ENCODE measurements around the gene PARD3. TPM values are rescaled to one million over a fixed set of nuclear protein-coding genes. Genes with fewer than 3 reads are reported as not detected.
A peak's percentile ranks its signal among the peaks of the same experiment; 100 is the strongest.

The PARD3 gene
- polyA plus RNA-seq, 3 donors: 0.51 TPM; not detected in 2

DNA sequence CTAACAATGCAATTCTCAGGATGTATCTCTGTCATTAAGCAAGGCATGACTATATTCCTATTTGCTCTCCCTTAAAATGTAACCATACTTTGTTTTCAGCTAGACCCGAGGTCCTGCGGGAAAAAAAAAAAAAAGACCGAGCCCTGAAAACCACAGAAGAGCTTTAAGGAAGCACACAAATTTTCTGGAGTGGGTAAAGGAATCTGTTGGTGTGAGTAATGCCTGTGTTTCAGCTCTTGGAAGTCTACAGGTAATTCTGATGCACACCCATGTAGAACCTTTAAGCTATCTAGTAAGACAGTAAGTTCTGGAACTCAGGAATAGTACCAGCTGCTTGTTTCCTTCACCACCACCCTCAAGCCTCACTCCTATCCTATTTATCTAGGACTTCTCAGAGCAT is 351.1 kb downstream of the PARD3 start:
- Histone ChIP-seq H3K9ac (ENCODE audit: insufficient read depth, low read length, poor library complexity, severe bottlenecking) (no peak overlapping the region), H3K79me2 (ENCODE audit: insufficient read depth, low read length) (no peaks in the 10 kb centered on the region), H4K20me1 (ENCODE audit: insufficient read depth, low read length) (no peaks in the 10 kb centered on the region), H3K4me2 (replicated peaks; ENCODE audit: extremely low read depth, low read length, poor library complexity, severe bottlenecking) (no peak overlapping the region), H3K9me3 (replicated peaks in 1 of 2; ENCODE audit: control insufficient read depth in 1 of 2, insufficient read depth in 1 of 2, low read length in 2 of 2) (no peaks in the 10 kb centered on the region), H3K36me3 (replicated peaks in 1 of 2; ENCODE audit: control insufficient read depth in 1 of 2, insufficient read depth in 2 of 2, low read length in 2 of 2) (no peaks in the 10 kb centered on the region), H2AFZ (ENCODE audit: insufficient read depth, low read depth, low read length, poor library complexity, severe bottlenecking) (no peak overlapping the region), H3K27ac (ENCODE audit: low read depth in 1 of 2, low read length in 2 of 2) (no peak overlapping the region), H3K27me3 (ENCODE audit: control insufficient read depth in 2 of 2, insufficient read depth in 2 of 2, low read length in 2 of 2) (no peaks in the 10 kb centered on the region), H3K4me3 (replicated peaks in 1 of 3; ENCODE audit: low read depth in 2 of 3, low read length in 3 of 3) (no peak overlapping the region), H3K4me1 (ENCODE audit: control insufficient read depth in 1 of 2, insufficient read depth in 2 of 2, low read length in 2 of 2) (no peaks in the 10 kb centered on the region)
- no CpG with 5 or more reads among the region's 3 CpGs for WGBS (ENCODE audit: insufficient coverage)
- H3K27me3 Mint-ChIP-seq (ENCODE audit: low read depth in 3 of 3): peaks cover 0 to 1% (median 0%) of the 10 kb centered on the region in 3 donors
- no peak for DNase-seq
- H3K9me3 Mint-ChIP-seq: peaks cover 0 to 6% (median 0%) of the 10 kb centered on the region in 7 donors
- TF ChIP-seq, protein P1, sequence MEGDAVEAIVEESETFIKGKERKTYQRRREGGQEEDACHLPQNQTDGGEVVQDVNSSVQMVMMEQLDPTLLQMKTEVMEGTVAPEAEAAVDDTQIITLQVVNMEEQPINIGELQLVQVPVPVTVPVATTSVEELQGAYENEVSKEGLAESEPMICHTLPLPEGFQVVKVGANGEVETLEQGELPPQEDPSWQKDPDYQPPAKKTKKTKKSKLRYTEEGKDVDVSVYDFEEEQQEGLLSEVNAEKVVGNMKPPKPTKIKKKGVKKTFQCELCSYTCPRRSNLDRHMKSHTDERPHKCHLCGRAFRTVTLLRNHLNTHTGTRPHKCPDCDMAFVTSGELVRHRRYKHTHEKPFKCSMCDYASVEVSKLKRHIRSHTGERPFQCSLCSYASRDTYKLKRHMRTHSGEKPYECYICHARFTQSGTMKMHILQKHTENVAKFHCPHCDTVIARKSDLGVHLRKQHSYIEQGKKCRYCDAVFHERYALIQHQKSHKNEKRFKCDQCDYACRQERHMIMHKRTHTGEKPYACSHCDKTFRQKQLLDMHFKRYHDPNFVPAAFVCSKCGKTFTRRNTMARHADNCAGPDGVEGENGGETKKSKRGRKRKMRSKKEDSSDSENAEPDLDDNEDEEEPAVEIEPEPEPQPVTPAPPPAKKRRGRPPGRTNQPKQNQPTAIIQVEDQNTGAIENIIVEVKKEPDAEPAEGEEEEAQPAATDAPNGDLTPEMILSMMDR (IDR thresholded peaks at IDR 0.05): no peak
- H3K4me1 Mint-ChIP-seq: no peaks in the 10 kb centered on the region
- H3K36me3 Mint-ChIP-seq: no peaks in the 10 kb centered on the region
- intact Hi-C loops (cut with micrococcal nuclease): no loop called here
- no peak overlapping the region for H3K4me3 Mint-ChIP-seq
- no peak overlapping the region for H3K27ac Mint-ChIP-seq

DNA sequence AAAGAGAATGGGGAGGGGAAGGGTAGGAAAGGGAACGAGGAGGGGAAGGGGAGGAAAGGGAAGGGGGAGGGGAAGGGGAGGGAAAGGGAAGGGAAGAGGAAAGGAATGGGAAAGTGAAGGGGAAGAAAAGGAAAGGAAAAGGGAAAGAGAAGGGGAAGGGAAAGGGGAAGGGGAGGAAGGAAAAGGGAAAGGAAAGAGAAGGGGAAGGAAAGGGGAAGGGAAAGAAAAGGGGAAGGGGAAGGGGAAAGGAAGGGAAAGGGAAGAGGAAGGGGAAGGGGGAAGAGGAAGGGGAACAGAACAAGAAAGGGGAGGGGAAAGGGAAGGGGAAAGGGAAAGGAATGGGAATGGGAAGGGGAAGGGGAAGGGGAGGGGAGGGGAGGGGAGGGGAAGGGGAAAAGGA is 352.1 kb downstream of the PARD3 start:
- Mint-ChIP-seq H3K4me3 (no peak overlapping the region), H3K27me3 (ENCODE audit: low read depth in 3 of 3) (peaks cover 0 to 1% (median 0%) of the 10 kb centered on the region in 3 donors), H3K36me3 (no peaks in the 10 kb centered on the region), H3K9me3 (peaks cover 0 to 6% (median 1%) of the 10 kb centered on the region in 7 donors), H3K27ac (peak overlapping the region in 1 of 7 donors; percentile 20), H3K4me1 (no peaks in the 10 kb centered on the region)
- no peaks in the 10 kb centered on the region for H3K9me3 ChIP-seq (replicated peaks in 1 of 2; ENCODE audit: control insufficient read depth in 1 of 2, insufficient read depth in 1 of 2, low read length in 2 of 2)
- no peaks in the 10 kb centered on the region for H3K4me1 ChIP-seq (ENCODE audit: control insufficient read depth in 1 of 2, insufficient read depth in 2 of 2, low read length in 2 of 2)
- intact Hi-C loops (cut with micrococcal nuclease): no loop called here
- H3K27ac ChIP-seq (ENCODE audit: low read depth in 1 of 2, low read length in 2 of 2): no peak overlapping the region
- H3K36me3 ChIP-seq (replicated peaks in 1 of 2; ENCODE audit: control insufficient read depth in 1 of 2, insufficient read depth in 2 of 2, low read length in 2 of 2): no peaks in the 10 kb centered on the region
- no peak overlapping the region for H3K9ac ChIP-seq (ENCODE audit: insufficient read depth, low read length, poor library complexity, severe bottlenecking)
- H3K4me3 ChIP-seq (replicated peaks in 1 of 3; ENCODE audit: low read depth in 2 of 3, low read length in 3 of 3): no peak overlapping the region
- H3K4me2 ChIP-seq (replicated peaks; ENCODE audit: extremely low read depth, low read length, poor library complexity, severe bottlenecking): no peak overlapping the region
- TF ChIP-seq, protein P1 (IDR thresholded peaks at IDR 0.05): no peak
- H3K27me3 ChIP-seq (ENCODE audit: control insufficient read depth in 2 of 2, insufficient read depth in 2 of 2, low read length in 2 of 2): no peaks in the 10 kb centered on the region
- no peak for DNase-seq
- H2AFZ ChIP-seq (ENCODE audit: insufficient read depth, low read depth, low read length, poor library complexity, severe bottlenecking): no peak overlapping the region
- H3K79me2 ChIP-seq (ENCODE audit: insufficient read depth, low read length): no peaks in the 10 kb centered on the region
- no peaks in the 10 kb centered on the region for H4K20me1 ChIP-seq (ENCODE audit: insufficient read depth, low read length)
- WGBS (ENCODE audit: insufficient coverage): 80% methylated on average over 1 of the region's 1 CpG

Data from CD14-positive monocyte (primary cell).